ENCODE data around the gene ZNF473. TPM values are rescaled to one million over a fixed set of nuclear protein-coding genes. Genes with fewer than 3 reads are reported as not detected.

The ZNF473 gene
- total RNA-seq, 2 donors from 2014 or later: 2.4 to 6.5 TPM

DNA sequence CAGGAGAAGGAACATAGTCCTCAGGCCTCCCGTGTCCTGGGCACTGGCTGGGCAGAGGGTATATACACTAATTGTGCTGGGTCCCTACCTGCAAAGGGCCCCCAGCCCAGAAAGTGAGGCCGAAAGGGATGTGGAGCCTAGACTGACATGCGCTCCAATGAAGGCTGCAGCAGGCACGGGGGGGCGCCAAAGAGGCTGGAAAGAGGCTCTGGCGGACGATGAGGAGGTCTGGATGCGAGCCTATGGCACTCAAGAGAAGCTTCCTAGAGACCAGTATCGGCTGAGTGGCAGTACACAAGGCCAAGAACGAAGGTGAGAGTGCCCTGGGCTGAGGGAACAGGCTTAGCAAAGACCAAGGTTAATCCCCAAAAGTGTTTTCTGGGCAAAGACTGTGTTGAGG is 17.3 kb upstream of the ZNF473 start:
- peak overlapping the region in 1 of 2 donors; percentile 28 for H3K27ac ChIP-seq
- no peak for ATAC-seq (ENCODE audit: insufficient number of reproducible peaks, low FRiP score, low read depth)
- H3K27me3 ChIP-seq (replicated peaks; ENCODE audit: insufficient read depth): no peaks in the 10 kb centered on the region
- no peak for DNase-seq (ENCODE audit: low spot score)
- peaks cover 53% of the 10 kb centered on the region for H3K36me3 ChIP-seq
- H3K9me3 ChIP-seq: no peaks in the 10 kb centered on the region
- peaks cover 16 to 19% of the 10 kb centered on the region in 2 donors for H3K4me1 ChIP-seq (ENCODE audit: control insufficient read depth in 1 of 2, low read depth in 2 of 2)
- TF ChIP-seq, protein P1, sequence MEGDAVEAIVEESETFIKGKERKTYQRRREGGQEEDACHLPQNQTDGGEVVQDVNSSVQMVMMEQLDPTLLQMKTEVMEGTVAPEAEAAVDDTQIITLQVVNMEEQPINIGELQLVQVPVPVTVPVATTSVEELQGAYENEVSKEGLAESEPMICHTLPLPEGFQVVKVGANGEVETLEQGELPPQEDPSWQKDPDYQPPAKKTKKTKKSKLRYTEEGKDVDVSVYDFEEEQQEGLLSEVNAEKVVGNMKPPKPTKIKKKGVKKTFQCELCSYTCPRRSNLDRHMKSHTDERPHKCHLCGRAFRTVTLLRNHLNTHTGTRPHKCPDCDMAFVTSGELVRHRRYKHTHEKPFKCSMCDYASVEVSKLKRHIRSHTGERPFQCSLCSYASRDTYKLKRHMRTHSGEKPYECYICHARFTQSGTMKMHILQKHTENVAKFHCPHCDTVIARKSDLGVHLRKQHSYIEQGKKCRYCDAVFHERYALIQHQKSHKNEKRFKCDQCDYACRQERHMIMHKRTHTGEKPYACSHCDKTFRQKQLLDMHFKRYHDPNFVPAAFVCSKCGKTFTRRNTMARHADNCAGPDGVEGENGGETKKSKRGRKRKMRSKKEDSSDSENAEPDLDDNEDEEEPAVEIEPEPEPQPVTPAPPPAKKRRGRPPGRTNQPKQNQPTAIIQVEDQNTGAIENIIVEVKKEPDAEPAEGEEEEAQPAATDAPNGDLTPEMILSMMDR (IDR thresholded peaks at IDR 0.05): no peak
- no peak overlapping the region for H3K4me3 ChIP-seq

DNA sequence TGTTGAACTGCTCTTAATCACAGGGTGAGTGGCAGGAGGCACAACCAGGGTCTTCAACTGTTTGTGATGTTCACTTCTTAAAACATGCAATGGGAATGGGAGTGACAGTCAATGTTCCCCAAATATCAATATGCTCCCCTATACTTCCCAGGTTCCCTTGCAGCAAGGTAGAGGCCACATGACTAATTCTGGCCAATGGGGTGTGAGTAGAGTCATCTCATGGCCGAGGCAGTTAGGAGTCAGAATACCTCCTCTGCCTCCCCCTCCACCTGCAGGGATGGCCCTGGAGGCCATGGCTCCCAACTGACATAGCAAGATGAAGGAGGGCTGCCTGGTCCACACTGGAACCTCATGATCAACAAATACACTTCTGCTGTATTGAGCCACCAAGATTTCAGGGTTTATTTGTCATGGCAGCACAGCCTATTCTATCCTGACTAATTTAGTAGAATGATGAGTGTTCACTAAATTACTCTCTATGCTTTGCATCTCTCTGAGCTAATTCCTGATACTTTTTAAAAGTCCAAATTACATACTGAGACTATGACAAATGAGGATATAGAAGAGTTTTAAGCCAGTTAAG is 9.5 kb upstream of the ZNF473 start:
- H3K27ac ChIP-seq: no peak overlapping the region
- H3K36me3 ChIP-seq: peaks cover 56% of the 10 kb centered on the region
- no peak overlapping the region for H3K4me3 ChIP-seq
- H3K9me3 ChIP-seq: no peaks in the 10 kb centered on the region
- H3K4me1 ChIP-seq (ENCODE audit: control insufficient read depth in 1 of 2, low read depth in 2 of 2): no peaks in the 10 kb centered on the region
- DNase-seq (ENCODE audit: low spot score) (no peak), ATAC-seq (ENCODE audit: insufficient number of reproducible peaks, low FRiP score, low read depth) (no peak)
- no peaks in the 10 kb centered on the region for H3K27me3 ChIP-seq (replicated peaks; ENCODE audit: insufficient read depth)
- TF ChIP-seq, protein P1 (IDR thresholded peaks at IDR 0.05): no peak

DNA sequence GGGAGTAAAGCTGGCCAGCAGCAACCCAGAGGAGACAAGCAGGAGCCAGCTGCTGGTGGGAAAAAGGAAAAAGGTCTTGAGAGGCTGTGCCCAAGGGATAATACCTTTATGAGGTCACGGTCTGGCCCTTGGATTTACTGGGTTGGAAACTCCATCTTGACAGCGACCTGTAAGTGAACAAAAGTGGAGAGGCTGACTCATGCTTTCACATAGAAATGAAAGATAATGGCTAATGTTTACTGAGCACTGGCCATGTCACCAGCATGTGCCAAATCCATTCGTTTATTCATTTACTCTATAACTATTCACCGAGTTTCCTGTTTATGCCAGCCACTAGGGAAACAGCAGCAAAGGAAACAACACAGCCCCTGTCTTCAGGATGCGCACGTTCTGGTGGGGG is 5.3 kb upstream of the ZNF473 start:
- TF ChIP-seq, protein P1 (IDR thresholded peaks at IDR 0.05): no peak
- H3K36me3 ChIP-seq: peaks cover 28% of the 10 kb centered on the region
- DNase-seq (ENCODE audit: low spot score): no peak
- no peak for ATAC-seq (ENCODE audit: insufficient number of reproducible peaks, low FRiP score, low read depth)
- H3K27me3 ChIP-seq (replicated peaks; ENCODE audit: insufficient read depth): no peaks in the 10 kb centered on the region
- H3K4me3 ChIP-seq: no peak overlapping the region
- H3K27ac ChIP-seq: no peak overlapping the region
- H3K9me3 ChIP-seq: no peaks in the 10 kb centered on the region
- H3K4me1 ChIP-seq (ENCODE audit: control insufficient read depth in 1 of 2, low read depth in 2 of 2): peaks cover 7 to 17% of the 10 kb centered on the region in 2 donors

DNA sequence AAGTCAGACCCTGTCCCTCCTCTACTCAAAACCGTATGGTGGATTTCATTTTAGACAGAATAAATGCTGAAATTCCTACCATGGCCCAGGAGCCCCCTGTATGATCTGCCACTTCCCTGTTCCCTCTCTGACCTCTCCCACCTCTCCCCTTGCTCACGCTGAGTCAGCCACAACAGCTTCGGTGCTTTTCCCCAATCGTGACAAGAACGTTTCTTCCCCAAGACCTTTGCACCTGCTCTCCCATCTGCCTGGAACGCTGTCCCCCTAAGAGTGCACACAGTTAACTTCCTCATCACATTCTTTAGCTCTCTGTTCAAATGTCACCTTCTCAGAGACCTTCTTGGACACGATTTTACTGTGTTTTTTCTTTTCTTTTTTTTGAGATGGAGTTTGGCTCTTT is 3.0 kb upstream of the ZNF473 start:
- Histone ChIP-seq H3K4me3 (no peak overlapping the region), H3K27ac (no peak overlapping the region), H3K9me3 (no peaks in the 10 kb centered on the region), H3K36me3 (peaks cover 8% of the 10 kb centered on the region), H3K4me1 (ENCODE audit: control insufficient read depth in 1 of 2, low read depth in 2 of 2) (peaks cover 17 to 28% of the 10 kb centered on the region in 2 donors), H3K27me3 (replicated peaks; ENCODE audit: insufficient read depth) (no peaks in the 10 kb centered on the region)
- no peak for DNase-seq (ENCODE audit: low spot score)
- ATAC-seq (ENCODE audit: insufficient number of reproducible peaks, low FRiP score, low read depth): no peak
- TF ChIP-seq, protein P1 (IDR thresholded peaks at IDR 0.05): no peak

DNA sequence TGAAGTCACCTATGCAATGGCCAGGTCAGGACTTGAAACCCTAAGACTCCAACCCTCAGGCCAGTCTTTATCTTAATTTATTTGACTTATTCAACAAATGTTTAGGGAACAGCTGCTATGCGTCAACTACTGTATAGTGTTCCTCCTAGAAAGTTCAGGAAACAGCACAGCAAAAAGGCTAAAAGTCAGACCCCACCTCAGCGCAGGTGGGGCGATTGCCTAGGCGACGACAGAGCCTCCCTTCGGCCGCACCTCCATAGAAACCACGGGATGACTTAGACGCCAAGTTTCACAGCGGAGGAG is 1.1 kb upstream of the ZNF473 start:
- Histone ChIP-seq H3K27ac (peak overlapping the region; percentile 83 to 84), H3K36me3 (peaks cover 3% of the 10 kb centered on the region), H3K4me3 (peak overlapping the region; percentile 81), H3K27me3 (replicated peaks; ENCODE audit: insufficient read depth) (no peaks in the 10 kb centered on the region), H3K9me3 (no peaks in the 10 kb centered on the region), H3K4me1 (ENCODE audit: control insufficient read depth in 1 of 2, low read depth in 2 of 2) (peaks cover 17 to 33% of the 10 kb centered on the region in 2 donors)
- DNase-seq (ENCODE audit: low spot score) (no peak), ATAC-seq (ENCODE audit: insufficient number of reproducible peaks, low FRiP score, low read depth) (no peak)
- TF ChIP-seq, protein P1 (IDR thresholded peaks at IDR 0.05): no peak
